Smooth muscle cell (in vitro differentiated cells): ENCODE measurements around the gene TK2. TPM values are rescaled to one million over a fixed set of nuclear protein-coding genes. Genes with fewer than 3 reads are reported as not detected.
A peak's percentile ranks its signal among the peaks of the same experiment; 100 is the strongest.

Source experiments
- DNase-seq: peaks from one replicate; lab custom pipeline; 2025; ENCODE audit not compliant: unreplicated experiment; lab: John Stamatoyannopoulos, UW
- H2AFZ ChIP-seq: fragments of 200-600 bp; sonication (generic); 2 replicates; pipeline ENCODE4 v1.6.0; 2016; ENCODE audit warnings: antibody characterized with exemption, low read depth, mild to moderate bottlenecking
- H3F3A ChIP-seq: fragments of 200-600 bp; sonication (generic); 2 replicates; pipeline ENCODE4 v1.6.0; 2017; ENCODE audit warnings: antibody characterized with exemption, low read depth
- H3K27ac ChIP-seq: fragments of 200-600 bp; sonication (generic); 2 replicates; pipeline ENCODE4 v1.5.1; 2016; ENCODE audit warnings: low read depth, mild to moderate bottlenecking
- H3K27me3 ChIP-seq: fragments of 200-600 bp; sonication (generic); 2 replicates; pipeline ENCODE4 v1.6.1; 2016; ENCODE audit warnings: low read depth, mild to moderate bottlenecking
- H3K36me3 ChIP-seq: fragments of 200-600 bp; sonication (generic); 2 replicates; pipeline ENCODE4 v1.5.1; 2016; ENCODE audit warnings: low read depth
- H3K4me1 ChIP-seq: fragments of 200-600 bp; sonication (generic); 2 replicates; pipeline ENCODE4 v1.5.1; 2016; ENCODE audit warnings: low read depth
- H3K4me2 ChIP-seq: fragments of 200-600 bp; sonication (generic); 2 replicates; pipeline ENCODE4 v1.6.0; 2016; ENCODE audit warnings: mild to moderate bottlenecking
- H3K4me3 ChIP-seq: fragments of 200-600 bp; sonication (generic); 2 replicates; pipeline ENCODE4 v1.5.1; 2016; ENCODE audit warnings: mild to moderate bottlenecking
- H3K79me2 ChIP-seq: fragments of 200-600 bp; sonication (generic); 2 replicates; pipeline ENCODE4 v1.6.0; 2016; ENCODE audit warnings: low read depth, mild to moderate bottlenecking
- H3K9ac ChIP-seq: fragments of 200-600 bp; sonication (generic); 2 replicates; pipeline ENCODE4 v1.6.0; 2016; ENCODE audit warnings: low read depth
- H3K9me3 ChIP-seq: fragments of 200-600 bp; sonication (generic); replicated peaks from 2 replicates; pipeline ENCODE4 v1.5.1; 2016; ENCODE audit warnings: low read depth
- H4K20me1 ChIP-seq: fragments of 200-600 bp; sonication (generic); 2 replicates; pipeline ENCODE4 v1.6.0; 2016; ENCODE audit warnings: low read depth
- WGBS: methylation state at CpG from one replicate; pipeline ENCODE4 v1.1.7; 2016; ENCODE audit warnings: low lambda C conversion rate; 5-methylcytosine and 5-hydroxymethylcytosine counted together
- polyA plus RNA-seq: library from polyadenylated mRNA; unstranded; fragments of >200 nt; fragmentation: Nextera tagmentation; extraction: Ambion mirVana; gene quantifications from 2 replicates; pipeline ENCODE4 v1.2.1, GENCODE V29; 2016
- total RNA-seq: library from RNA; depleted of rRNA; stranded (reverse); fragments of >200 nt; gene quantifications from 2 replicates; pipeline ENCODE4 v1.2.3, GENCODE V29; 2014
- TF ChIP-seq, protein P1 (sequence below): fragments of 200-600 bp; sonication (generic); IDR thresholded peaks from 2 replicates; pipeline ENCODE4 v1.5.1; 2017; ENCODE audit warnings: borderline replicate concordance, mild to moderate bottlenecking, antibody characterized with exemption; ENCODE audit not compliant: insufficient read depth, poor library complexity, severe bottlenecking

Gene TK2
- total and polyA plus RNA-seq, 2 experiments from 2014 or later = 7.3 to 9.7 TPM

GRCh38 chr16:66524601-66525164 lies 25.2 kb downstream of the TK2 start:
- Histone ChIP-seq H4K20me1 (no peaks in the 10 kb centered on the region), H3K4me1 (peaks cover 11% of the 10 kb centered on the region), H2AFZ (no peak overlapping the region), H3K9ac (no peak overlapping the region), H3K27me3 (no peaks in the 10 kb centered on the region), H3K36me3 (no peaks in the 10 kb centered on the region), H3K4me3 (no peak overlapping the region), H3K27ac (no peak overlapping the region), H3K9me3 (no peaks in the 10 kb centered on the region), H3F3A (no peaks in the 10 kb centered on the region), H3K79me2 (no peaks in the 10 kb centered on the region), H3K4me2 (no peak overlapping the region)
- TF ChIP-seq, protein P1, sequence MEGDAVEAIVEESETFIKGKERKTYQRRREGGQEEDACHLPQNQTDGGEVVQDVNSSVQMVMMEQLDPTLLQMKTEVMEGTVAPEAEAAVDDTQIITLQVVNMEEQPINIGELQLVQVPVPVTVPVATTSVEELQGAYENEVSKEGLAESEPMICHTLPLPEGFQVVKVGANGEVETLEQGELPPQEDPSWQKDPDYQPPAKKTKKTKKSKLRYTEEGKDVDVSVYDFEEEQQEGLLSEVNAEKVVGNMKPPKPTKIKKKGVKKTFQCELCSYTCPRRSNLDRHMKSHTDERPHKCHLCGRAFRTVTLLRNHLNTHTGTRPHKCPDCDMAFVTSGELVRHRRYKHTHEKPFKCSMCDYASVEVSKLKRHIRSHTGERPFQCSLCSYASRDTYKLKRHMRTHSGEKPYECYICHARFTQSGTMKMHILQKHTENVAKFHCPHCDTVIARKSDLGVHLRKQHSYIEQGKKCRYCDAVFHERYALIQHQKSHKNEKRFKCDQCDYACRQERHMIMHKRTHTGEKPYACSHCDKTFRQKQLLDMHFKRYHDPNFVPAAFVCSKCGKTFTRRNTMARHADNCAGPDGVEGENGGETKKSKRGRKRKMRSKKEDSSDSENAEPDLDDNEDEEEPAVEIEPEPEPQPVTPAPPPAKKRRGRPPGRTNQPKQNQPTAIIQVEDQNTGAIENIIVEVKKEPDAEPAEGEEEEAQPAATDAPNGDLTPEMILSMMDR = no peak
- 82% methylated on average over 6 of the region's 6 CpGs for WGBS
- no peak for DNase-seq

GRCh38 chr16:66523861-66524354 lies 26.0 kb downstream of the TK2 start:
- Histone ChIP-seq H3K79me2 (no peaks in the 10 kb centered on the region), H3K36me3 (no peaks in the 10 kb centered on the region), H3K9ac (no peak overlapping the region), H2AFZ (no peak overlapping the region), H3K4me1 (peaks cover 11% of the 10 kb centered on the region), H3K4me2 (no peak overlapping the region), H3F3A (no peaks in the 10 kb centered on the region), H3K27me3 (no peaks in the 10 kb centered on the region), H3K27ac (no peak overlapping the region), H4K20me1 (no peaks in the 10 kb centered on the region), H3K9me3 (no peaks in the 10 kb centered on the region), H3K4me3 (no peak overlapping the region)
- 95% methylated on average over 9 of the region's 9 CpGs for WGBS
- no peak for DNase-seq
- TF ChIP-seq, protein P1 = no peak

DNA sequence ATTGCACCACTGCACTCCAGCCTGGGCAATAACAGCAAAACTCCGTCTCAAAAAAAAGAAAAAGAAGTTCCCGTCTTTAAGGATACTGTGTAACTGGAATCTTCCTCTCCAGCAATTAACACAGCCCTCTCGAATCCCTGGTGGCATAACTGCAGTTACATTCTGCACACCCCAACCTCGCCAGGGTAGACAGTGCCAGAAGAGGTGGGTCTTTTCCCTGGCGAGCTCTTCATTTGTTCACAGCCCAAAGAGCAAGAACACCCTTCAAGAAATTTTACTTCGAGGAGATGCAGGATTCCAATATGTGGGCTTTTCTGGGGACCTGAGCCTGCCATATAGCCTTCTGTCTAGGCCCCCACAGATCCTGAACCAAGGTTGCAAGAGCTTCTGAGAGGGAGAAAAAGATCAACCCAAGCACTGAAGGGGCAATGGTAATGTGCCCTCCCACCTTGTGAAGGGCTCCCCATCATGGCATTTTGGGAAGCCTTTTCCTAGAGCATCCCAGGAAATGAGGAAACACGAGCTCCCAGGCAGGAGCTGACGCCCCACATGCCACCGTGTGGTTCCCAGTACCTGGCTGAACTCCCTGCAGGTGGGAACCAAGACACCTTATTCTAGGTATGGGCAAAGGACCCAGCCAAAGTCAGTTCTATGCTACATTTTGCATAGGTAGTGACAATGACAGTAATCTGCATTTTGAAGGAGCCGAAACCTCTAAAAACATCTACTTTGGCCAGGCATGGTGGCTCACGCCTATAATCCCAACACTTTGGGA lies 26.9 kb downstream of the TK2 start:
- no peaks in the 10 kb centered on the region for H3K9me3 ChIP-seq
- no peaks in the 10 kb centered on the region for H3K27me3 ChIP-seq
- peaks cover 11% of the 10 kb centered on the region for H3K4me1 ChIP-seq
- H3K9ac ChIP-seq = no peak overlapping the region
- H3K27ac ChIP-seq = peak overlapping the region; percentile 92
- H4K20me1 ChIP-seq = no peaks in the 10 kb centered on the region
- no peaks in the 10 kb centered on the region for H3K79me2 ChIP-seq
- 94% methylated on average over 11 of the region's 11 CpGs for WGBS
- no peaks in the 10 kb centered on the region for H3F3A ChIP-seq
- H3K4me3 ChIP-seq = no peak overlapping the region
- DNase-seq = no peak
- no peaks in the 10 kb centered on the region for H3K36me3 ChIP-seq
- TF ChIP-seq, protein P1 = no peak
- no peak overlapping the region for H2AFZ ChIP-seq
- H3K4me2 ChIP-seq = no peak overlapping the region
